GM18907 (cell line): ENCODE results near the gene LY6G5B.

Experiments used
- ATAC-seq: cut with Tn5 transposase; IDR thresholded peaks from one replicate; pipeline ENCODE4 v1.9.1; 2021; ENCODE audit warnings: mild to moderate bottlenecking, moderate library complexity; ENCODE audit not compliant: unreplicated experiment

LY6G5B gene

GRCh38 chr6:31640612-31641011 lies 29.2 kb upstream of the LY6G5B start:
- ATAC-seq: no peak

- no peak for ATAC-seq
These were observed 28.4 kb upstream of the LY6G5B start for GRCh38 chr6:31641370-31641769.

- no peak for ATAC-seq
These were observed 26.8 kb upstream of the LY6G5B start for GRCh38 chr6:31642798-31643570.

GRCh38 chr6:31643818-31644454 lies 25.8 kb upstream of the LY6G5B start:
- ATAC-seq: no peak

GRCh38 chr6:31645325-31645724 lies 24.5 kb upstream of the LY6G5B start:
- no peak for ATAC-seq

GRCh38 chr6:31651602-31652191 lies 18.1 kb upstream of the LY6G5B start:
- ATAC-seq: peak; percentile 36

GRCh38 chr6:31652925-31653724 lies 16.7 kb upstream of the LY6G5B start:
- ATAC-seq: peak; percentile 58

GRCh38 chr6:31654574-31655348 lies 15.0 kb upstream of the LY6G5B start:
- no peak for ATAC-seq

GRCh38 chr6:31655349-31656237 lies 14.2 kb upstream of the LY6G5B start, which contains the start of gene APOM:
Gene APOM (plus strand): TSS chr6:31655894. CDS start chr6:31655967, 73 bp downstream.
- no peak for ATAC-seq

- no peak for ATAC-seq
These were observed 12.2 kb upstream of the LY6G5B start for GRCh38 chr6:31657406-31658157.

- ATAC-seq: no peak
These were observed 11.6 kb upstream of the LY6G5B start for GRCh38 chr6:31658158-31658688.

- ATAC-seq: no peak
These were observed 10.7 kb upstream of the LY6G5B start for GRCh38 chr6:31658983-31659648.

- ATAC-seq: no peak
These were observed 10.0 kb upstream of the LY6G5B start for GRCh38 chr6:31659649-31660380.

- peak; percentile 43 for ATAC-seq
These were observed 9.2 kb upstream of the LY6G5B start, which contains the start of gene C6orf47 for GRCh38 chr6:31660381-31661261. Gene C6orf47 (minus strand): TSS chr6:31660778. CDS start chr6:31659947, 831 bp downstream.

GRCh38 chr6:31661262-31662123 lies 8.3 kb upstream of the LY6G5B start:
- ATAC-seq: no peak
